CMK (cell line): ENCODE results near the gene TBX20.
"Not testable (repeated sequence)": the region's sequence is repeated elsewhere in the genome, so short reads cannot be mapped to it uniquely, and the experiment has no call there.

ENCODE experiments used
- DNase-seq: peaks from one replicate; pipeline ENCODE4 v3.0.0-alpha.2; 2010; ENCODE audit warnings: low read depth

TBX20 gene

GRCh38 chr7:35220176-35220575, 33.7 kb downstream of the TBX20 start:
- not testable (repeated sequence) for DNase-seq

- DNase-seq, result not testable (repeated sequence)
These were observed 37.9 kb downstream of the TBX20 start for GRCh38 chr7:35216033-35216432.

GRCh38 chr7:35215063-35215462, 38.8 kb downstream of the TBX20 start:
- not testable (repeated sequence) for DNase-seq

GRCh38 chr7:35206924-35207323, 47.0 kb downstream of the TBX20 start:
- not testable (repeated sequence) for DNase-seq

GRCh38 chr7:35204850-35205249, 49.0 kb downstream of the TBX20 start:
- DNase-seq, result not testable (repeated sequence)

DNA sequence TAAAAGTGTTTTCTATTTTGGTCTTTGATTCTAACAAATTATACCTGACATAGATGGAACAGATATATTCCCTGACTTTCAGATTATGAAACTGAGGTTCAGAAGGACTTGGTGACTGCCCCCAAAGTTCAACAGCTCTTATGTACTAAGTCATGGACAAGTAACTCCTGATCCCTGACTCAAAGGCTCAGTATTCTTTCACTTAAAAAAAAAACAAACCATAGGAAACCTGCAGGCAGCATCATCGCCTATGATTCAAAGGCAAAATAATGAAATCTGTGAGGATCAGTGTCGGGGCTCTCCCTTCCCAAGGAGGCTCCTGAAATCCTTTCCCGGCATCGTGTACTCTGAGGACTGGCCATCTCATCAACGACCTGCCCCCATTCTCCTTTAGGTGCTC, 49.9 kb downstream of the TBX20 start:
- DNase-seq, result not testable (repeated sequence)

- DNase-seq, result not testable (repeated sequence)
These were observed 51.5 kb downstream of the TBX20 start for GRCh38 chr7:35202353-35202752.

- not testable (repeated sequence) for DNase-seq
These were observed 53.7 kb downstream of the TBX20 start for GRCh38 chr7:35200170-35200569.

- DNase-seq, result not testable (repeated sequence)
These were observed 55.3 kb downstream of the TBX20 start for GRCh38 chr7:35198370-35199140.

DNA sequence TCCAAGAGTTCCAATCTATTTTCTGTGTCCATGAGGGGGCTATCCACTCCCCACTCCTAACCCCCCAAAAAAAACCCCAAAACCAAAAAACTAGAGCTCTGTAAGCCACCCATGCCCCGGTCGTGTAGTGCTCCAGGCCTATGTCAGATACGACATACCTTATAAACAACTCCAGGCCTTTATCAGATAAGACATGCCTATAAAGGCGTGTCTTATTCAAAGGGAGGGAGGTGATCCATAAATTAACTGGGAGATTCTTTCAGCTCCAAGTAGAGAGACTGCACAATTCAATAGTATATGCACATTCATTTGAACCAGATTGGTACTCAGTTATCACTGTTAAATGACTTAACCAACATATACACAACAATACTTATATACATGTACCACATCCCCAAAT, 62.3 kb downstream of the TBX20 start:
- DNase-seq, result not testable (repeated sequence)

DNA sequence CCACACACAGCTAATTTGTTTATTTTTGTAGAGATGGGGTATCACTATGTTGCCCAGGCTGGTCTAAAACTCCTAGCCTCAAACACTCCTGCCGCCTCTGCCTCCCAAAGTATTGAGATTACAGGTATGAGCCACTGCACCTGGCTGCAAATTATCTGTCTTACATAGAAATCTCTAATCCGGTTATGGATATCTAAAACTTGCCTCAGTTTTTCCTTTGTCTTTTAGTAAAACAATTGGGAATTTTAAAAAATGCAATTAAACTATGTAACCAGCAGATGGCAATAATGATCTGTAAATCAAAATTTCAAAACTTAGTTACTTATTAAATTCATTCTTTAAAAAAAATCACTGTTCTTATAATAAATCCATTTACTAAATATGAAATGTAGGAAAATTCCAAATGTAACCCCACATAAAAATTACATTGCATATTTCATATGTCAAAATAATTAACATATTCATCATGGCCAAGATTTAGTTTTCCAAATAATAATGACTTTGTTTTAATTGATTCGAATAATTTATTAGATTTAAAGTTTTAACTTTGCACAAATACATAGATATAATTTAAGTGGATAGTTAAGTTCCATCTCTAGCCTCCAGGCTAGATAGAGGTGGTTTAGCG, 63.6 kb downstream of the TBX20 start:
- not testable (repeated sequence) for DNase-seq

- not testable (repeated sequence) for DNase-seq
These were observed 67.1 kb downstream of the TBX20 start for GRCh38 chr7:35186751-35187150.

GRCh38 chr7:35185908-35186731, 67.8 kb downstream of the TBX20 start:
- no peak for DNase-seq

DNA sequence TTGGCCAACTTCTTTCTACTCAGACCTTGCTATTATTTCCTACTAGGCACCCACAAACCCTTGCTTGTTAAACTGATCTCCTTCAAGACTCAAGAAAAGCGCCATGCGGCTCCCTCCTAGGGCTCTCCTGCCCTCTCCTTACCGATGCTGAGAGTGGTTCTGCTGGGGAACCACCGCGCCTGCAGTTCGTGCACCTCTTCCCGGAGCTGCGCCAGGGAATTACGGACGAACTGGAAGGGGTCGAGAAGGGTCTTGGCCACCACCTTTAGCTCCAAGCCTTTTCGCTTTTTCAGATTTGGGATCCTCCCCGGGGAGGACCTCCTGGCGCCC, 68.4 kb downstream of the TBX20 start:
- DNase-seq, result not testable (repeated sequence)

GRCh38 chr7:35184961-35185360, 68.9 kb downstream of the TBX20 start:
- DNase-seq, result not testable (repeated sequence)

- DNase-seq, result not testable (repeated sequence)
These were observed 69.9 kb downstream of the TBX20 start for GRCh38 chr7:35183873-35184503.

DNA sequence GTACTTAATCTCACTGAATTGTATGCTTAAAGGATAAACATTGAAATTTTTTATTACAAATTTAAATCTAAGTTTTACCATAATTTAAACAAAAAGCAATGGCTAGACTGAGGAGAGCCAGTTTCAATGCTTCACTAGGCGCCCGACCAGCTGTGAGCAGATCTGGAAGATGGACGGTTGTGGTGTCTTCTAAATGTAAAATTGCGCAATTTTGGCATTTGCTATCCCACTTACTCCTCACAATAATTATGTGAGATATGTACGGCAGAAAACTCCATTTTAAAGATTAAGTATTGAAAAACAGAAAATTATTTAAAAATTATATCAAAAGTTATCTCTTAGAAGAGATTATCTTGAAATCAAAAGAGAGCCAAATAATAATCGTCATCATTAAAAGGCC, 73.2 kb downstream of the TBX20 start:
- not testable (repeated sequence) for DNase-seq

DNA sequence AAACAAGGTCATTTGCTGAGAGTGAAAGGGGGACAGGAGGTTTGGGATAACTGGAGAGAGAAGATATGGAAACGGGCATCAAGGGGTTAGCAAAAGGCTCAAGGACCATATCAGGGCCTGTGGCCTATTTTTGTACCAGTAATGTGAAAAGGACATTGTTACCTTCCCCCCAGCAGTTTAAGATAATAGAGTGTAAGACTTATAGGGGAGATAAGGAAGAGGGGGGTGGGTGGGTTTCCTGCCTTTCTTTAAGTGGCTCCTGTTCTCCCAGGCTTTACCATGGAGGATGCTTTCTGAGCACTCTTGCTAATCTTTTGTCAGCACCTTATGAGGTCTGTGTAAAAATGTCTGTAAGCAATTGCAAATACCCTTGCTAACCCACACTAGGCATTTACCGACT, 80.7 kb downstream of the TBX20 start:
- DNase-seq, result not testable (repeated sequence)

DNA sequence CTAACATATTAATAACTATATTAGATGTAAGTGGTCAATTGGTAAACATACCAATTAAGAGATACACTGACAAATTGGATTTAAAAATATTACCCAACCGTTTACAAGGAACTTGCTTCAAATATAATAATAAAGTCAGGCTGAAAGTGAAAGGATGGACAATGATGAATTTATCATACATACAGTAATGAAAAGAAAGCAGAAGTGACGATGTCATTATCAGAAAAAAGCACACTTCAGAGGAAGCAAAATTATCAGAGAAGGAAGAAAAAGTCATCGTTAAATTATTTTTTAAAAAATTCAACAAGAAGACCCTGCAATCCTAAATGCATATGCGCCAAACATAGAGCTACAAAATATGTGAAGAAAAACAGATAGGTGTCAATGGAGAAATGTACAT, 81.8 kb downstream of the TBX20 start:
- DNase-seq, result not testable (repeated sequence)

- DNase-seq, result not testable (repeated sequence)
These were observed 86.2 kb downstream of the TBX20 start for GRCh38 chr7:35167658-35168057.

DNA sequence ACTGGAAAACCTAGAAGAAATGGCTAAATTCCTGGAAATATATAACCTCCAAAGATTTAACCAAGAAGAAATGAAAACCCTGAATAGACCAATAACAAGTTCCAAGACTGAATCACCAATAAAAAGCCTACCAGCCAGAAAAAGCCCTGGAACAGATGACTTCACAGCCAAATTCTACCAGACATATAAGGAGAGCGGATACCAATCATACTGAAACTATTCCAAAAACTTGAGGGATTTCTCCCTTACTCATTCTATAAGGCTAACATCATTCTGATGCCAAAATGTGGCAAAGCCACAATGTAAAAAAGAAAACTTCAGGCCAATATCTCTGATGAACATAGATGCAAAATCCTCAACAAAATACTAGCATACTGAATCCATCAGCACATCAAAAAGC, 86.7 kb downstream of the TBX20 start:
- not testable (repeated sequence) for DNase-seq

DNA sequence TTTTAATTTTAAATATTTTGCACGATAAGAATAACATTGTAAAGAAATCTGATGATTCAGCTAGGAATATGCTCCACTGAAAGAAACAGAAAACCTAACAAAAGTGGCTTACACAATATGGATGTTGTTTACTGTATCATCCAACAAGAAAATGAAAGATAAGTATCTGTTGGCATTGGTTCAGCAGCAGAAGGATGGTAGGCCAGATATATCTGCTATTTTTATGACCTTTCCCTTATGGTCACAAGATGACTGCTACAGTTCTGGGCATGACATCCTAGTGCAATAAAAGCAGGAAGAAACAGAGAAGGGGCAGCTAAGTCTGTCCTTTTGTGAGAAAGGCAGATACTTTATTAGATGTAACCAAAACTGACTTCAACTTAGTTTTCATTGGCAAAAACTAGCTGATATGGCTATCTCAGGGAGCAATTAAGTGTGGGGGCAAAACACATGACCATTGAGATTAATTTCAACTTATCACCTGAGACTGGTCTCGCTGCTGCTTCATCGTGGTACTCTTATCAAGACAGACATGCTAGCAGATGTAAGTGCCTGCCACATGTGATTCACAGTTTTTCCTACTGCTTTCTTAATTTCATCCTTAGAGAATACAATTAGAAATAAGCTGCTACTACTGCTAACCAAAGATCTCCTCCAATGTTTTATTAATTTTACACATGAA, 92.7 kb downstream of the TBX20 start:
- DNase-seq, result not testable (repeated sequence)
